Stomach (tissue), 4 donors: ENCODE measurements around the gene HERC6.

Experiments
- CTCF ChIP-seq, 7 experiments: fragments of 450-650 bp in 4 of 7; fragments of 200-600 bp in 3 of 7; sonication (generic) in 3 of 7; IDR thresholded peaks; one replicate each; pipeline ENCODE4 v1.5.1; 2016 to 2019; ENCODE audit warnings: antibody characterized with exemption in 7 of 7, control low read depth in 2 of 7, mild to moderate bottlenecking in 1 of 7
- POLR2A ChIP-seq, 4 donors: fragments of 450-650 bp; IDR thresholded peaks; one replicate each; pipeline ENCODE4 v1.6.1; 2016; ENCODE audit warnings: antibody characterized with exemption in 4 of 4, control low read depth in 2 of 4, mild to moderate bottlenecking in 1 of 4, moderate library complexity in 1 of 4

DNA sequence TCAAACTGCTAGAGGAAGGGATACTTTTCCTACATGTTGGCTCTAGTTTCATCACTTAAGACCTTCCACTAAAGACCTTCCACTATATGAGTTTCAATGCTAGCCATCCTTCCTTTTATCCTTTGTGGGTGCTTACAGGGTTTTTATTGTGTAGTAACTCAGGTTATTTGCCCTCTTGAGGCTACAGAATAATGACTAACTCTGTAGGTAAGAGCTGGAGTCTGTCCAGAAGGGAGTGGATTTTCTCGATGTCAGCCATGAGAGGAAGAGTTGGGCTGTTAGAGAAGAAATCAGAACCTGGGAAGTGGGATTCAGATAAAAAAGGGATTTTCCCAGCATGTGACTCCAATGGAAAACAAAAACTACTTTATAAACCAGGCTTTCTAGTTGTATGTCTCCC is 50.7 kb downstream of the HERC6 start:
- TF ChIP-seq CTCF (IDR thresholded peaks at IDR 0.05) (no peak), POLR2A (IDR thresholded peaks at IDR 0.05) (no peak)
